D721Med (cell line): ENCODE measurements around the gene DNPEP.

Source experiments
- DNase-seq: peaks from one replicate; pipeline ENCODE4 v3.0.0; 2011; ENCODE audit warnings: low spot score; ENCODE audit not compliant: insufficient read length
- FAIRE-seq: peaks from 2 replicates; lab custom pipeline; 2011; peaks lifted over from hg19 to GRCh38; lab: Jason Lieb, UNC
- TF ChIP-seq, protein P1 (sequence below): IDR thresholded peaks from 2 replicates; pipeline ENCODE4 v1.5.1; 2012; ENCODE audit warnings: mild to moderate bottlenecking, control low read depth; ENCODE audit not compliant: insufficient read depth; ENCODE audit errors: missing control alignments

Gene DNPEP

GRCh38 chr2:219358170-219359075 lies 29.3 kb downstream of the DNPEP start:
- TF ChIP-seq, protein P1, sequence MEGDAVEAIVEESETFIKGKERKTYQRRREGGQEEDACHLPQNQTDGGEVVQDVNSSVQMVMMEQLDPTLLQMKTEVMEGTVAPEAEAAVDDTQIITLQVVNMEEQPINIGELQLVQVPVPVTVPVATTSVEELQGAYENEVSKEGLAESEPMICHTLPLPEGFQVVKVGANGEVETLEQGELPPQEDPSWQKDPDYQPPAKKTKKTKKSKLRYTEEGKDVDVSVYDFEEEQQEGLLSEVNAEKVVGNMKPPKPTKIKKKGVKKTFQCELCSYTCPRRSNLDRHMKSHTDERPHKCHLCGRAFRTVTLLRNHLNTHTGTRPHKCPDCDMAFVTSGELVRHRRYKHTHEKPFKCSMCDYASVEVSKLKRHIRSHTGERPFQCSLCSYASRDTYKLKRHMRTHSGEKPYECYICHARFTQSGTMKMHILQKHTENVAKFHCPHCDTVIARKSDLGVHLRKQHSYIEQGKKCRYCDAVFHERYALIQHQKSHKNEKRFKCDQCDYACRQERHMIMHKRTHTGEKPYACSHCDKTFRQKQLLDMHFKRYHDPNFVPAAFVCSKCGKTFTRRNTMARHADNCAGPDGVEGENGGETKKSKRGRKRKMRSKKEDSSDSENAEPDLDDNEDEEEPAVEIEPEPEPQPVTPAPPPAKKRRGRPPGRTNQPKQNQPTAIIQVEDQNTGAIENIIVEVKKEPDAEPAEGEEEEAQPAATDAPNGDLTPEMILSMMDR, result no peak
- no peak for DNase-seq
- FAIRE-seq, result no peak

GRCh38 chr2:219356834-219357233 lies 30.9 kb downstream of the DNPEP start:
- FAIRE-seq, result no peak
- DNase-seq, result no peak
- TF ChIP-seq, protein P1, result no peak

DNA sequence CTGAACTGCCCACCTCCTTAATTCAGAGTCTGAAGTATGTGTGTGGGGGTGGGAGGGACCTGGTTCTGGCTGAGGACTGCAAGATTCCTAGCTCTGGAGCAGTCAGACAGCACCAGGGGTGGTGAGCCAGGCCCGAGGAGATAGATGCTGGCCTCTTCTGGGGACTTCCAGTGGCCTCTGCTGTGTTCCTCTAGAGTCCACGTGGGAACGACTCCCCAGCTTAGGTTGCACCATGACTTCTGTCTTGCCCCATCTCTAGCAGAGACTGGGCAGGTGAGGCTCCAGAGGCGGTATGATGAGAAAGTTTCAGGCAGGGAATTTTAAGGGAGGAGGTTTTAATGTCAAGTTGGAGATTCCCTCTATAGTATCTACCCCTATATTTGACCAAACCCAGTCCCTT lies 33.1 kb downstream of the DNPEP start:
- TF ChIP-seq, protein P1, result no peak
- DNase-seq (no peak), FAIRE-seq (no peak)

DNA sequence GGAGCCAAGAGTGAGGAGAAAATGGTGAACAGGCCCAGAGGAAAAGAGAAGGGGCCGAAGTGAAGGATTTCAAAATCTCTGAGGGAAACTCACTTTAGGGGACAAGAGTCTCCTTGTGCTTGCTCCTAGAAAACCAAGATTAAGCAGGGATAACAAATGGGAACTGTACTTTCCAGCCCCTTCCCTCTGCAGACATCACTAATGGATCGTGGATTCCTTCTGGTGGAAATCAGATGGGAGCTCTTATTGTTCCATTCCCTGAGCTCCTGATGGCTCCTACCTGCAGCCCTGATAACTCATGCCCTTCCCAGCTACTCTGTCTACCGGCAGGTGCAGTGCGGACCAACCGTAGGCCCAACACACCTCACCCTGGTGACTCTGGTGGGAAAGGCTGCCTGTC lies 34.6 kb downstream of the DNPEP start:
- FAIRE-seq, result no peak
- TF ChIP-seq, protein P1, result no peak

GRCh38 chr2:219352448-219353023 lies 35.2 kb downstream of the DNPEP start:
- TF ChIP-seq, protein P1, result peak; percentile 75
- FAIRE-seq (peak; percentile 21), DNase-seq (peak; percentile 73)

More for the DNA sequence above, 34.6 kb downstream of the DNPEP start:
- DNase-seq, result no peak

DNA sequence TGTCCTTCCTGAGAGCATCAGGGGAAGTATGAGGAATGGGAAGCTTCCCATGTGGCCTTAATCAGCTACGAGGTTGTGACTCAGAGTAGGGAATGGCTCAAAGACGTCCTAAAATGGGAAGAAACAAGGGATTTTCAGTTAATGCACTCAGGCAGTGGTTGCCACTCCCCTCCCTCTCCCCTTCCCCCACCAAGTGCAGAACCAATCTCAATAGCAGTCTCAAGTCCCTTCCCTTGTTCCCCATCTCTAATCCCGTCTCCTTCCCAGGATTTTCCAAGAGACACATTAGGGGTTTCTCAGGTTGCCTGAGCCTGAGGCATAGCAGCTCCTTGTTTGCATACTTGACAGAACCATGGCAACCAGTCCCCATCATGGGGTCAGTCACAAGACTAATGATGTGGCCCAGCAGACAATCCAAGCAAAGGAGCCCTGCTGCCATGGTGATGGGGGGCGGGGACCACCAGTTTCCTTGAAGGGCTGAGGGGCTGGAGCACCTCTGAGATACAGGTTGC lies 36.9 kb downstream of the DNPEP start:
- FAIRE-seq (no peak), DNase-seq (no peak)
- TF ChIP-seq, protein P1, result no peak
